CD14-positive monocyte (primary cell): Measurements from ENCODE around the gene EXOC6B. TPM values are rescaled to one million over a fixed set of nuclear protein-coding genes. Genes with fewer than 3 reads are reported as not detected.

Experiments used
- DNase-seq, 3 donors: peaks; one replicate each; pipeline ENCODE4 v3.0.0-alpha.2; 2011 to 2022
- H2AFZ ChIP-seq: 2 replicates; pipeline ENCODE4 v1.6.0; 2012; ENCODE audit warnings: mild to moderate bottlenecking, low read depth, low read length, inconsistent platforms; ENCODE audit not compliant: insufficient read depth, poor library complexity, severe bottlenecking
- H3K27ac ChIP-seq, 2 donors: 1 replicate in 1 of 2; 2 replicates in 1 of 2; pipeline ENCODE4 v1.5.1; 2012 to 2013; ENCODE audit warnings: low read length in 2 of 2, control low read depth in 1 of 2, inconsistent platforms in 1 of 2, low read depth in 1 of 2, mild to moderate bottlenecking in 1 of 2
- H3K27me3 ChIP-seq, 2 donors: one replicate each; pipeline versions ENCODE4 v1.6.0 to v1.6.1; 2011 to 2013; ENCODE audit warnings: low read length in 2 of 2; ENCODE audit not compliant: control insufficient read depth in 2 of 2, insufficient read depth in 2 of 2
- H3K36me3 ChIP-seq, 2 donors: replicated peaks in 1 of 2; 1 replicate in 1 of 2; 2 replicates in 1 of 2; pipeline versions ENCODE4 v1.5.1 to v1.6.1; 2012 to 2013; ENCODE audit warnings: low read length in 2 of 2, control low read depth in 1 of 2, inconsistent platforms in 1 of 2, mild to moderate bottlenecking in 1 of 2; ENCODE audit not compliant: insufficient read depth in 2 of 2, control insufficient read depth in 1 of 2
- H3K4me1 ChIP-seq, 2 donors: 1 replicate in 1 of 2; 2 replicates in 1 of 2; pipeline versions ENCODE4 v1.5.1 to v1.6.1; 2012 to 2013; ENCODE audit warnings: low read length in 2 of 2, control low read depth in 1 of 2, inconsistent platforms in 1 of 2, mild to moderate bottlenecking in 1 of 2, moderate library complexity in 1 of 2; ENCODE audit not compliant: insufficient read depth in 2 of 2, control insufficient read depth in 1 of 2
- H3K4me2 ChIP-seq: replicated peaks from 2 replicates; pipeline ENCODE3; 2012; ENCODE audit warnings: low read length, moderate library complexity, mild to moderate bottlenecking; ENCODE audit not compliant: poor library complexity, severe bottlenecking; ENCODE audit errors: extremely low read depth
- H3K4me3 ChIP-seq, 3 experiments: fragments of 200-600 bp in 1 of 3; sonication (generic) in 1 of 3; replicated peaks in 1 of 3; 1 replicate in 2 of 3; 2 replicates in 1 of 3; pipeline ENCODE4 v1.5.1; 2011 to 2013; ENCODE audit warnings: low read length in 3 of 3, mild to moderate bottlenecking in 3 of 3, control low read depth in 2 of 3, low read depth in 2 of 3, inconsistent platforms in 1 of 3, moderate library complexity in 1 of 3
- H3K79me2 ChIP-seq: 2 replicates; pipeline ENCODE4 v1.6.0; 2012; ENCODE audit warnings: mild to moderate bottlenecking, control low read depth, inconsistent platforms, low read length, moderate library complexity; ENCODE audit not compliant: insufficient read depth
- H3K9ac ChIP-seq: 2 replicates; pipeline ENCODE4 v1.6.0; 2017; ENCODE audit warnings: low read length, mild to moderate bottlenecking; ENCODE audit not compliant: insufficient read depth, poor library complexity, severe bottlenecking
- H3K9me3 ChIP-seq, 2 donors: replicated peaks in 1 of 2; 1 replicate in 1 of 2; 2 replicates in 1 of 2; pipeline versions ENCODE4 v1.5.1 to v1.6.1; 2012 to 2013; ENCODE audit warnings: low read length in 2 of 2, control low read depth in 1 of 2; ENCODE audit not compliant: control insufficient read depth in 1 of 2, insufficient read depth in 1 of 2
- H4K20me1 ChIP-seq: 2 replicates; pipeline ENCODE4 v1.6.0; 2012; ENCODE audit warnings: mild to moderate bottlenecking, low read length, control low read depth, moderate library complexity; ENCODE audit not compliant: insufficient read depth
- H3K27ac Mint-ChIP-seq, 7 donors: one replicate each; pipeline ENCODE4 v1.8.0; 2020; ENCODE audit warnings: mild to moderate bottlenecking in 7 of 7, mixed read lengths in 7 of 7, moderate library complexity in 6 of 7, inconsistent platforms in 2 of 7
- H3K27me3 Mint-ChIP-seq, 3 donors: one replicate each; pipeline ENCODE4 v1.8.0; 2021 to 2022; ENCODE audit warnings: low read depth in 3 of 3, mild to moderate bottlenecking in 3 of 3, mixed read lengths in 3 of 3, moderate library complexity in 3 of 3, inconsistent platforms in 1 of 3
- H3K36me3 Mint-ChIP-seq, 2 donors: one replicate each; pipeline ENCODE4 v1.8.0; 2020; ENCODE audit warnings: mixed read lengths in 2 of 2, inconsistent platforms in 1 of 2, mild to moderate bottlenecking in 1 of 2
- H3K4me1 Mint-ChIP-seq: one replicate; pipeline ENCODE4 v1.8.0; 2020; ENCODE audit warnings: mild to moderate bottlenecking, mixed read lengths
- H3K4me3 Mint-ChIP-seq, 2 donors: one replicate each; pipeline ENCODE4 v1.8.0; 2020; ENCODE audit warnings: mild to moderate bottlenecking in 2 of 2, mixed read lengths in 2 of 2, moderate library complexity in 1 of 2
- H3K9me3 Mint-ChIP-seq, 7 donors: one replicate each; pipeline ENCODE4 v1.8.0; 2020 to 2022; ENCODE audit warnings: mixed read lengths in 7 of 7, mild to moderate bottlenecking in 6 of 7, moderate library complexity in 6 of 7, inconsistent platforms in 2 of 7
- CTCF ChIP-seq: fragments of 200-600 bp; IDR thresholded peaks from one replicate; pipeline ENCODE4 v1.8.0; 2022; ENCODE audit warnings: antibody characterized with exemption, mild to moderate bottlenecking
- WGBS: methylation state at CpG from one replicate; pipeline ENCODE4 v1.1.5; 2013; ENCODE audit warnings: missing lambda C conversion rate; ENCODE audit not compliant: insufficient coverage; 5-methylcytosine and 5-hydroxymethylcytosine counted together
- intact Hi-C, 2 donors: fragments of 100-400 bp; cut with micrococcal nuclease; formaldehyde crosslinking; loops; one replicate each; pipeline versions ENCODE4 v1.15.0 to v1.15.1; 2023
- polyA plus RNA-seq, 3 donors: library from polyadenylated mRNA; depleted of rRNA in 1 of 3; unstranded in 2 of 3; stranded (reverse) in 1 of 3; fragments of 300-500 nt in 2 of 3; fragments of >200 nt in 1 of 3; fragmentation: Illumina TruSeq in 2 of 3; gene quantifications; 1 replicate in 2 of 3; 2 replicates in 1 of 3; pipeline ENCODE4 v1.2.3, GENCODE V29; 2012 to 2021

The EXOC6B gene
- polyA plus RNA-seq, 3 donors = 1.8 to 2.8 (median 2.1) TPM

- H3K4me2 ChIP-seq = no peak overlapping the region
- 100% methylated on average over 1 of the region's 4 CpGs for whole genome bisulfite sequencing
- H3K9me3 ChIP-seq = no peaks in the 10 kb centered on the region
- H3K27ac Mint-ChIP-seq = no peak overlapping the region
- H3K36me3 Mint-ChIP-seq = no peaks in the 10 kb centered on the region
- H4K20me1 ChIP-seq = no peaks in the 10 kb centered on the region
- no peaks in the 10 kb centered on the region for H3K4me1 Mint-ChIP-seq
- H3K27ac ChIP-seq = no peak overlapping the region
- no peaks in the 10 kb centered on the region for H3K36me3 ChIP-seq
- H3K9me3 Mint-ChIP-seq = peaks cover 0 to 3% (median 0%) of the 10 kb centered on the region in 7 donors
- H3K9ac ChIP-seq = no peak overlapping the region
- no peak for TF ChIP-seq CTCF
- DNase-seq = no peak
- intact Hi-C loops = no loop called here
- peaks cover 0 to 2% (median under 1%) of the 10 kb centered on the region in 3 donors for H3K27me3 Mint-ChIP-seq
- H3K4me3 ChIP-seq = no peak overlapping the region
- no peak overlapping the region for H3K4me3 Mint-ChIP-seq
- no peaks in the 10 kb centered on the region for H3K4me1 ChIP-seq
- no peaks in the 10 kb centered on the region for H3K27me3 ChIP-seq
- H3K79me2 ChIP-seq = no peaks in the 10 kb centered on the region
- H2AFZ ChIP-seq = no peak overlapping the region
Measured at GRCh38 chr2:72755647-72756423, 70.0 kb downstream of the EXOC6B start.

- Histone ChIP-seq H3K27ac (no peak overlapping the region), H2AFZ (no peak overlapping the region), H3K9me3 (no peaks in the 10 kb centered on the region), H3K79me2 (no peaks in the 10 kb centered on the region), H3K4me2 (no peak overlapping the region), H3K36me3 (no peaks in the 10 kb centered on the region), H3K4me3 (no peak overlapping the region), H4K20me1 (no peaks in the 10 kb centered on the region), H3K27me3 (no peaks in the 10 kb centered on the region), H3K9ac (no peak overlapping the region), H3K4me1 (no peaks in the 10 kb centered on the region)
- DNase-seq = no peak
- H3K9me3 Mint-ChIP-seq = no peaks in the 10 kb centered on the region
- H3K27ac Mint-ChIP-seq = no peak overlapping the region
- H3K36me3 Mint-ChIP-seq = no peaks in the 10 kb centered on the region
- TF ChIP-seq CTCF = no peak
- intact Hi-C loops = no loop called here
- H3K27me3 Mint-ChIP-seq = peaks cover 0 to 2% (median 0%) of the 10 kb centered on the region in 3 donors
- no CpG with 5 or more reads among the region's 3 CpGs for WGBS
- H3K4me3 Mint-ChIP-seq = no peak overlapping the region
- no peaks in the 10 kb centered on the region for H3K4me1 Mint-ChIP-seq
Measured at GRCh38 chr2:72754628-72755320, 71.1 kb downstream of the EXOC6B start.
